HepG2 (cell line): Measurements from ENCODE around the gene SETD1A. TPM values are rescaled to one million over a fixed set of nuclear protein-coding genes. Genes with fewer than 3 reads are reported as not detected.

Experiments
- AHR ChIP-seq: IDR thresholded peaks from 2 replicates; pipeline ENCODE4 v1.6.1; 2018; ENCODE audit warnings: missing genetic modification reagents, missing compliant biosample characterization
- ARNT2 ChIP-seq: sonication (generic); formaldehyde crosslinking; IDR thresholded peaks from 2 replicates; pipeline ENCODE4 v1.8.0; 2022; ENCODE audit warnings: mild to moderate bottlenecking, low read depth, missing genetic modification reagents, moderate library complexity
- HDAC2 ChIP-seq: sonication (generic); formaldehyde crosslinking; IDR thresholded peaks from 2 replicates; pipeline ENCODE4 v1.4.0; 2020; ENCODE audit warnings: missing genetic modification reagents
- HMGXB3 ChIP-seq: sonication (generic); formaldehyde crosslinking; IDR thresholded peaks from 2 replicates; pipeline ENCODE4 v1.4.0; 2020; ENCODE audit warnings: missing genetic modification reagents, borderline replicate concordance
- KLF16 ChIP-seq, 2 experiments: sonication (generic) in 1 of 2; formaldehyde crosslinking in 1 of 2; IDR thresholded peaks; 2 replicates each; pipeline versions ENCODE4 v1.6.1 to v1.8.0; 2016 to 2023; ENCODE audit warnings: missing genetic modification reagents in 2 of 2, missing compliant biosample characterization in 1 of 2
- MBD4 ChIP-seq: IDR thresholded peaks from 2 replicates; pipeline ENCODE4 v1.6.1; 2012; ENCODE audit warnings: low read length, inconsistent platforms, borderline replicate concordance
- REXO4 ChIP-seq: sonication (generic); formaldehyde crosslinking; IDR thresholded peaks from 2 replicates; pipeline ENCODE4 v1.8.0; 2022; ENCODE audit warnings: missing genetic modification reagents, mild to moderate bottlenecking, borderline replicate concordance
- SRSF9 ChIP-seq: fragments of 200-400 bp; formaldehyde crosslinking; IDR thresholded peaks from 2 replicates; pipeline ENCODE4 v1.6.1; 2018; ENCODE audit warnings: borderline replicate concordance, mild to moderate bottlenecking, low read depth, low read length; ENCODE audit not compliant: insufficient read depth, poor library complexity, severe bottlenecking
- ZBTB8A ChIP-seq: sonication (generic); formaldehyde crosslinking; IDR thresholded peaks from 2 replicates; pipeline ENCODE4 v1.4.0; 2020; ENCODE audit warnings: mild to moderate bottlenecking, low read depth, missing genetic modification reagents, borderline replicate concordance
- ZC3H4 ChIP-seq: sonication (generic); formaldehyde crosslinking; IDR thresholded peaks from 2 replicates; pipeline ENCODE4 v1.4.0; 2020; ENCODE audit warnings: missing genetic modification reagents, borderline replicate concordance
- ZEB1 ChIP-seq: IDR thresholded peaks from 2 replicates; pipeline ENCODE4 v1.6.1; 2012; ENCODE audit warnings: mild to moderate bottlenecking, low read depth, inconsistent platforms; ENCODE audit not compliant: insufficient replicate concordance
- ZFP90 ChIP-seq: sonication (generic); formaldehyde crosslinking; IDR thresholded peaks from 2 replicates; pipeline ENCODE4 v1.8.0; 2022; ENCODE audit warnings: missing genetic modification reagents, mild to moderate bottlenecking, inconsistent platforms, borderline replicate concordance
- ZNF232 ChIP-seq: sonication (generic); formaldehyde crosslinking; IDR thresholded peaks from 2 replicates; pipeline ENCODE4 v1.4.0; 2020; ENCODE audit warnings: missing genetic modification reagents, borderline replicate concordance
- ZNF552 ChIP-seq: sonication (generic); formaldehyde crosslinking; IDR thresholded peaks from 2 replicates; pipeline ENCODE4 v1.9.0; 2022; ENCODE audit warnings: missing genetic modification reagents, mild to moderate bottlenecking, borderline replicate concordance
- ZNF782 ChIP-seq: sonication (generic); formaldehyde crosslinking; IDR thresholded peaks from 2 replicates; pipeline ENCODE4 v1.4.0; 2020; ENCODE audit warnings: missing genetic modification reagents, mild to moderate bottlenecking, borderline replicate concordance
- polyA plus RNA-seq, 8 experiments: library from polyadenylated mRNA; depleted of rRNA in 3 of 8; stranded (reverse) in 7 of 8; unstranded in 1 of 8; fragments of >200 nt; fragmentation: Illumina TruSeq in 4 of 8; extraction: Trizol in 4 of 8; gene quantifications; 2 replicates each; pipeline versions ENCODE4 v1.2.1 to v1.2.3, GENCODE V29; 2011 to 2016; ENCODE audit warnings: low read depth in 4 of 8, missing spikeins in 1 of 8, mixed read lengths in 1 of 8; ENCODE audit not compliant: insufficient read depth in 1 of 8
- total RNA-seq, 5 experiments: library from RNA; depleted of rRNA; stranded (reverse); fragments of >200 nt; fragmentation: Illumina TruSeq; extraction: Trizol; gene quantifications; 2 replicates each; pipeline ENCODE4 v1.2.3, GENCODE V29; 2016; ENCODE audit warnings: low read depth in 1 of 5
- TF ChIP-seq, protein P1 (sequence below): sonication (generic); formaldehyde crosslinking; IDR thresholded peaks from 2 replicates; pipeline ENCODE4 v1.4.0; 2020; ENCODE audit warnings: mild to moderate bottlenecking, missing genetic modification reagents
- TF ChIP-seq, protein P2 (sequence below): sonication (generic); formaldehyde crosslinking; IDR thresholded peaks from 2 replicates; pipeline ENCODE4 v1.5.1; 2020; ENCODE audit warnings: missing genetic modification reagents, mild to moderate bottlenecking, borderline replicate concordance
- TF ChIP-seq, protein P3 (sequence below): IDR thresholded peaks from 2 replicates; pipeline ENCODE4 v1.6.1; 2016; ENCODE audit warnings: low read depth

The SETD1A gene
- total and polyA plus RNA-seq, 2 of the 13 experiments (the other 11 are each of a cell fraction or from before 2014, with no cell fraction given): 3.8 to 5.6 TPM

- 0 out of 2 replicates have a peak, but pooled peaks have one; percentile 17 for TF ChIP-seq HMGXB3 (CRISPR knock-in tag)
- no peak; the same call in 1 of the 2 replicates for TF ChIP-seq ZNF232
- no peak for TF ChIP-seq ZBTB8A (CRISPR knock-in tag)
- TF ChIP-seq REXO4 (CRISPR knock-in tag): no peak
- peak; percentile 35; the same call in 1 of the 2 replicates for TF ChIP-seq ARNT2 (CRISPR knock-in tag)
- no peak for TF ChIP-seq SRSF9
- TF ChIP-seq, protein P1, sequence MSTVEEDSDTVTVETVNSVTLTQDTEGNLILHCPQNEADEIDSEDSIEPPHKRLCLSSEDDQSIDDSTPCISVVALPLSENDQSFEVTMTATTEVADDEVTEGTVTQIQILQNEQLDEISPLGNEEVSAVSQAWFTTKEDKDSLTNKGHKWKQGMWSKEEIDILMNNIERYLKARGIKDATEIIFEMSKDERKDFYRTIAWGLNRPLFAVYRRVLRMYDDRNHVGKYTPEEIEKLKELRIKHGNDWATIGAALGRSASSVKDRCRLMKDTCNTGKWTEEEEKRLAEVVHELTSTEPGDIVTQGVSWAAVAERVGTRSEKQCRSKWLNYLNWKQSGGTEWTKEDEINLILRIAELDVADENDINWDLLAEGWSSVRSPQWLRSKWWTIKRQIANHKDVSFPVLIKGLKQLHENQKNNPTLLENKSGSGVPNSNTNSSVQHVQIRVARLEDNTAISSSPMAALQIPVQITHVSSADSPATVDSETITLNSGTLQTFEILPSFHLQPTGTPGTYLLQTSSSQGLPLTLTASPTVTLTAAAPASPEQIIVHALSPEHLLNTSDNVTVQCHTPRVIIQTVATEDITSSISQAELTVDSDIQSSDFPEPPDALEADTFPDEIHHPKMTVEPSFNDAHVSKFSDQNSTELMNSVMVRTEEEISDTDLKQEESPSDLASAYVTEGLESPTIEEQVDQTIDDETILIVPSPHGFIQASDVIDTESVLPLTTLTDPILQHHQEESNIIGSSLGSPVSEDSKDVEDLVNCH (CRISPR knock-in tag): no peak
- TF ChIP-seq ZEB1: peak; percentile 63
- no peak for TF ChIP-seq MBD4
- TF ChIP-seq ZFP90 (CRISPR knock-in tag): no peak; the same call in 1 of the 2 replicates
- TF ChIP-seq, protein P2, sequence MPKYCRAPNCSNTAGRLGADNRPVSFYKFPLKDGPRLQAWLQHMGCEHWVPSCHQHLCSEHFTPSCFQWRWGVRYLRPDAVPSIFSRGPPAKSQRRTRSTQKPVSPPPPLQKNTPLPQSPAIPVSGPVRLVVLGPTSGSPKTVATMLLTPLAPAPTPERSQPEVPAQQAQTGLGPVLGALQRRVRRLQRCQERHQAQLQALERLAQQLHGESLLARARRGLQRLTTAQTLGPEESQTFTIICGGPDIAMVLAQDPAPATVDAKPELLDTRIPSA (CRISPR knock-in tag): no peak
- no peak; the same call in 1 of the 2 replicates for TF ChIP-seq ZNF782 (CRISPR knock-in tag)
- TF ChIP-seq AHR (CRISPR knock-in tag): peak; percentile 87
- no peak; a peak in 2 of 4 replicates for TF ChIP-seq KLF16 (CRISPR knock-in tag; IDR thresholded peaks at IDR 0.05)
- no peak; the same call in 1 of the 2 replicates for TF ChIP-seq HDAC2 (CRISPR knock-in tag)
- TF ChIP-seq, protein P3, sequence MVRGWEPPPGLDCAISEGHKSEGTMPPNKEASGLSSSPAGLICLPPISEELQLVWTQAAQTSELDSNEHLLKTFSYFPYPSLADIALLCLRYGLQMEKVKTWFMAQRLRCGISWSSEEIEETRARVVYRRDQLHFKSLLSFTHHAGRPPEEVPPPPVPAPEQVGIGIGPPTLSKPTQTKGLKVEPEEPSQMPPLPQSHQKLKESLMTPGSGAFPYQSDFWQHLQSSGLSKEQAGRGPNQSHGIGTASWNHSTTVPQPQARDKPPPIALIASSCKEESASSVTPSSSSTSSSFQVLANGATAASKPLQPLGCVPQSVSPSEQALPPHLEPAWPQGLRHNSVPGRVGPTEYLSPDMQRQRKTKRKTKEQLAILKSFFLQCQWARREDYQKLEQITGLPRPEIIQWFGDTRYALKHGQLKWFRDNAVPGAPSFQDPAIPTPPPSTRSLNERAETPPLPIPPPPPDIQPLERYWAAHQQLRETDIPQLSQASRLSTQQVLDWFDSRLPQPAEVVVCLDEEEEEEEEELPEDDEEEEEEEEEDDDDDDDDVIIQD: no peak
- TF ChIP-seq ZC3H4 (CRISPR knock-in tag): no peak
- TF ChIP-seq ZNF552: no peak; the same call in 1 of the 2 replicates
Measured at GRCh38 chr16:30922960-30923535, 34.5 kb upstream of the SETD1A start (continued).
